ENCODE measurements around the gene CEP63. TPM values are rescaled to one million over a fixed set of nuclear protein-coding genes. Genes with fewer than 3 reads are reported as not detected.

CEP63 gene
- total and polyA plus RNA-seq, 2 of the 8 experiments (the other 6 are each of a cell fraction or from before 2014, with no cell fraction given): 5.3 to 18.2 TPM

- no peak for TF ChIP-seq SP2 (IDR thresholded peaks at IDR 0.05; ENCODE audit: low read length)
- no peak for TF ChIP-seq RFX5 (IDR thresholded peaks at IDR 0.05; ENCODE audit: borderline replicate concordance, low read depth, low read length)
- TF ChIP-seq GTF2F1 (IDR thresholded peaks at IDR 0.05; ENCODE audit: borderline replicate concordance, low read depth, low read length): no peak
- TF ChIP-seq SUZ12 (IDR thresholded peaks at IDR 0.05; ENCODE audit: low read length): no peak
- peak in 1 of 2 experiments; percentile 29; a peak in 1 of 3 replicates for TF ChIP-seq EP300 (IDR thresholded peaks at IDR 0.05; ENCODE audit: borderline replicate concordance in 1 of 2, low read depth in 2 of 2, low read length in 2 of 2)
- no peak for TF ChIP-seq ASH2L (IDR thresholded peaks at IDR 0.05; ENCODE audit: low read length)
- no peak for TF ChIP-seq TAF1 (IDR thresholded peaks at IDR 0.05; ENCODE audit: low read depth, low read length)
- no peak for TF ChIP-seq ZNF274 (IDR thresholded peaks at IDR 0.05; ENCODE audit: borderline replicate concordance, extremely low read depth, low read length)
- no peak for TF ChIP-seq BCL11A (IDR thresholded peaks at IDR 0.05; ENCODE audit: low read depth in 2 of 2, low read length in 2 of 2)
- TF ChIP-seq GABPA (IDR thresholded peaks at IDR 0.05; ENCODE audit: borderline replicate concordance, insufficient read depth, low read length): no peak
- peak; percentile 91 for TF ChIP-seq SAP30 (IDR thresholded peaks at IDR 0.05; ENCODE audit: insufficient read depth, insufficient replicate concordance, low read length)
- TF ChIP-seq RXRA (IDR thresholded peaks at IDR 0.05; ENCODE audit: insufficient read depth, low read depth, low read length): no peak
- TF ChIP-seq USF2 (IDR thresholded peaks at IDR 0.05; ENCODE audit: low read length): 0 out of 2 replicates have a peak, but pooled peaks have one; percentile 19
- no peak for TF ChIP-seq EZH2 (IDR thresholded peaks at IDR 0.05; ENCODE audit: low read depth, low read length, severe bottlenecking)
- no peak for TF ChIP-seq RAD21 (IDR thresholded peaks at IDR 0.05 in 1 of 2, conservative IDR thresholded peaks at IDR 0.05 in 1 of 2; ENCODE audit: low read depth in 2 of 2, low read length in 2 of 2)
- TF ChIP-seq RNF2 (IDR thresholded peaks at IDR 0.05; ENCODE audit: borderline replicate concordance, low read depth, low read length, missing control alignments, poor library complexity, severe bottlenecking): no peak
- TF ChIP-seq SP4 (IDR thresholded peaks at IDR 0.05; ENCODE audit: low read length): peak; percentile 58; the same call in 1 of the 2 replicates
- no peak for TF ChIP-seq NRF1 (IDR thresholded peaks at IDR 0.05; ENCODE audit: low read depth, low read length)
- TF ChIP-seq POU5F1 (IDR thresholded peaks at IDR 0.05; ENCODE audit: low read depth, low read length): no peak
- no peak for TF ChIP-seq CBX8 (IDR thresholded peaks at IDR 0.05; ENCODE audit: borderline replicate concordance, low read depth, low read length)
- TF ChIP-seq CHD2 (IDR thresholded peaks at IDR 0.05; ENCODE audit: low read length): no peak
- no peak for TF ChIP-seq JUND (IDR thresholded peaks at IDR 0.05; ENCODE audit: low read length)
Observed at GRCh38 chr3:134485075-134485717, 661 bp upstream of the CEP63 start (continued).

All from H1 (cell line).